H9 (cell line): Measurements from ENCODE around the gene FAM193A. TPM values are rescaled to one million over a fixed set of nuclear protein-coding genes. Genes with fewer than 3 reads are reported as not detected.

Experiments
- DNase-seq: peaks from one replicate; pipeline ENCODE4 v3.0.0-alpha.2; 2017
- H2AFZ ChIP-seq: one replicate; pipeline ENCODE4 v1.6.1; 2013; ENCODE audit warnings: mild to moderate bottlenecking, low read length, control low read depth, moderate library complexity
- H2AK5ac ChIP-seq: 2 replicates; pipeline ENCODE4 v1.6.1; 2013; ENCODE audit warnings: low read length, control low read depth, mixed read lengths; ENCODE audit not compliant: insufficient read length
- H2BK120ac ChIP-seq: one replicate; pipeline ENCODE4 v1.6.1; 2013; ENCODE audit warnings: low read depth, mild to moderate bottlenecking, low read length, control low read depth, inconsistent platforms; ENCODE audit not compliant: poor library complexity, severe bottlenecking
- H2BK12ac ChIP-seq: 2 replicates; pipeline ENCODE4 v1.6.1; 2013; ENCODE audit warnings: low read length, control low read depth, mixed read lengths, low read depth; ENCODE audit not compliant: insufficient read length
- H2BK15ac ChIP-seq: 2 replicates; pipeline ENCODE4 v1.6.1; 2013; ENCODE audit warnings: low read depth, low read length, control low read depth
- H2BK20ac ChIP-seq: one replicate; pipeline ENCODE4 v1.6.1; 2013; ENCODE audit warnings: low read depth, mild to moderate bottlenecking, low read length, control low read depth, inconsistent platforms; ENCODE audit not compliant: poor library complexity, severe bottlenecking
- H2BK5ac ChIP-seq: 2 replicates; pipeline ENCODE4 v1.6.1; 2013; ENCODE audit warnings: low read length, control low read depth, mixed read lengths; ENCODE audit not compliant: insufficient read length
- H3K14ac ChIP-seq: 2 replicates; pipeline ENCODE4 v1.6.1; 2013; ENCODE audit warnings: low read length, control low read depth; ENCODE audit not compliant: insufficient read depth
- H3K18ac ChIP-seq: 2 replicates; pipeline ENCODE4 v1.6.1; 2013; ENCODE audit warnings: low read depth, mild to moderate bottlenecking, mixed read lengths, low read length, control low read depth; ENCODE audit not compliant: insufficient read length
- H3K23ac ChIP-seq: 2 replicates; pipeline ENCODE4 v1.6.1; 2013; ENCODE audit warnings: low read length, control low read depth, mixed read lengths, low read depth; ENCODE audit not compliant: insufficient read length
- H3K23me2 ChIP-seq: 2 replicates; pipeline ENCODE4 v1.6.1; 2013; ENCODE audit warnings: low read depth, mild to moderate bottlenecking, mixed read lengths, low read length, control low read depth; ENCODE audit not compliant: insufficient read length, poor library complexity, severe bottlenecking
- H3K27ac ChIP-seq: 2 replicates; pipeline ENCODE4 v1.5.1; 2013; ENCODE audit warnings: low read length, control low read depth, mixed read lengths, low read depth; ENCODE audit not compliant: insufficient read length
- H3K27me3 ChIP-seq: 2 replicates; pipeline ENCODE4 v1.6.1; 2013; ENCODE audit warnings: low read length, control low read depth, inconsistent platforms; ENCODE audit not compliant: insufficient read depth
- H3K4ac ChIP-seq: 2 replicates; pipeline ENCODE4 v1.6.1; 2013; ENCODE audit warnings: low read depth, mild to moderate bottlenecking, control low read depth, inconsistent platforms, low read length, moderate library complexity
- H3K4me1 ChIP-seq: 2 replicates; pipeline ENCODE4 v1.6.1; 2013; ENCODE audit warnings: low read length, control low read depth, inconsistent platforms; ENCODE audit not compliant: insufficient read depth
- H3K4me2 ChIP-seq: 2 replicates; pipeline ENCODE4 v1.6.1; 2013; ENCODE audit warnings: low read length, control low read depth, mixed read lengths; ENCODE audit not compliant: insufficient read length, insufficient read depth
- H3K56ac ChIP-seq: 2 replicates; pipeline ENCODE4 v1.6.1; 2013; ENCODE audit warnings: low read depth, mild to moderate bottlenecking, mixed read lengths, low read length, control low read depth; ENCODE audit not compliant: insufficient read length
- H3K79me1 ChIP-seq: 2 replicates; pipeline ENCODE4 v1.6.1; 2013; ENCODE audit warnings: low read depth, mild to moderate bottlenecking, moderate library complexity, low read length, control low read depth, inconsistent platforms; ENCODE audit not compliant: insufficient read depth, poor library complexity, severe bottlenecking
- H3K79me2 ChIP-seq: 2 replicates; pipeline ENCODE4 v1.6.1; 2013; ENCODE audit warnings: low read length, control low read depth, inconsistent platforms; ENCODE audit not compliant: insufficient read depth
- H3K9ac ChIP-seq: 2 replicates; pipeline ENCODE4 v1.6.1; 2013; ENCODE audit warnings: low read length, control low read depth, mixed read lengths; ENCODE audit not compliant: insufficient read length; ENCODE audit errors: extremely low read depth
- H3K9me3 ChIP-seq: one replicate; pipeline ENCODE4 v1.6.1; 2013; ENCODE audit warnings: low read depth, low read length, inconsistent platforms; ENCODE audit not compliant: control insufficient read depth
- H3T11ph ChIP-seq: one replicate; pipeline ENCODE4 v1.6.1; 2013; ENCODE audit warnings: mild to moderate bottlenecking, low read length, control low read depth, inconsistent platforms
- H4K20me1 ChIP-seq: one replicate; pipeline ENCODE4 v1.6.1; 2013; ENCODE audit not compliant: control insufficient read depth, insufficient read length, insufficient read depth
- H4K5ac ChIP-seq: 2 replicates; pipeline ENCODE4 v1.6.1; 2013; ENCODE audit warnings: low read depth, mild to moderate bottlenecking, mixed read lengths, low read length, control low read depth; ENCODE audit not compliant: insufficient read length
- H4K8ac ChIP-seq: replicated peaks from 2 replicates; pipeline ENCODE4 v1.6.1; 2013; ENCODE audit warnings: low read length, control low read depth, mixed read lengths, low read depth; ENCODE audit not compliant: insufficient read length
- H4K91ac ChIP-seq: 2 replicates; pipeline ENCODE4 v1.6.1; 2013; ENCODE audit warnings: low read depth, mild to moderate bottlenecking, moderate library complexity, mixed read lengths, low read length, control low read depth; ENCODE audit not compliant: insufficient read length
- H3K27ac Mint-ChIP-seq, 3 experiments: 2 replicates in 2 of 3; 3 replicates in 1 of 3; pipeline ENCODE4 v1.8.0; 2020 to 2021; ENCODE audit warnings: mixed read lengths in 3 of 3, mild to moderate bottlenecking in 1 of 3, moderate library complexity in 1 of 3
- H3K27me3 Mint-ChIP-seq: 2 replicates; pipeline ENCODE4 v1.8.0; 2021; ENCODE audit warnings: low read depth, mild to moderate bottlenecking, moderate library complexity, mixed read lengths
- H3K36me3 Mint-ChIP-seq, 3 experiments: 2 replicates in 2 of 3; 3 replicates in 1 of 3; pipeline ENCODE4 v1.8.0; 2020 to 2021; ENCODE audit warnings: low read depth in 3 of 3, mixed read lengths in 3 of 3; ENCODE audit not compliant: insufficient read depth in 1 of 3
- H3K4me1 Mint-ChIP-seq, 2 experiments: 2 replicates each; pipeline ENCODE4 v1.8.0; 2020; ENCODE audit warnings: mixed read lengths in 2 of 2
- H3K4me3 Mint-ChIP-seq, 2 experiments: 2 replicates in 1 of 2; 3 replicates in 1 of 2; pipeline ENCODE4 v1.8.0; 2020 to 2021; ENCODE audit warnings: mild to moderate bottlenecking in 2 of 2, mixed read lengths in 2 of 2, moderate library complexity in 1 of 2
- H3K9me3 Mint-ChIP-seq, 2 experiments: 2 replicates in 1 of 2; 3 replicates in 1 of 2; pipeline ENCODE4 v1.8.0; 2020; ENCODE audit warnings: mild to moderate bottlenecking in 2 of 2, mixed read lengths in 2 of 2, moderate library complexity in 1 of 2
- CTCF ChIP-seq: fragments of 200-600 bp; sonication (generic); conservative IDR thresholded peaks from 3 replicates; pipeline ENCODE4 v1.8.0; 2021; ENCODE audit warnings: antibody characterized with exemption, mild to moderate bottlenecking
- WGBS: extraction: QIAGEN DNeasy Blood & Tissue Kit; methylation state at CpG from one replicate; pipeline ENCODE4 v1.1.7; 2013; ENCODE audit warnings: missing lambda C conversion rate, low lambda C conversion rate, mixed read lengths; ENCODE audit not compliant: insufficient read length; ENCODE audit errors: extremely low coverage; 5-methylcytosine and 5-hydroxymethylcytosine counted together
- total RNA-seq: library from RNA; stranded (reverse); gene quantifications from 2 replicates; pipeline ENCODE4 v1.2.1, GENCODE V29; 2021

Gene FAM193A
- total RNA-seq, 1 experiment from 2014 or later, result 36.9 TPM

- Histone ChIP-seq H2AFZ (no peak overlapping the region), H3K79me1 (no peaks in the 10 kb centered on the region), H3K79me2 (no peaks in the 10 kb centered on the region), H3K4me1 (no peaks in the 10 kb centered on the region), H2BK120ac (no peak overlapping the region), H2BK12ac (no peak overlapping the region), H3K9me3 (no peaks in the 10 kb centered on the region), H4K20me1 (no peaks in the 10 kb centered on the region), H3K23ac (no peak overlapping the region), H4K8ac (no peak overlapping the region), H4K91ac (no peak overlapping the region), H3K18ac (no peak overlapping the region), H2BK5ac (no peak overlapping the region), H2AK5ac (no peak overlapping the region), H2BK15ac (no peak overlapping the region), H3K14ac (no peak overlapping the region), H3K27ac (no peak overlapping the region), H3K4ac (no peak overlapping the region), H4K5ac (no peak overlapping the region), H3K27me3 (no peaks in the 10 kb centered on the region), H3T11ph (no peak overlapping the region), H3K4me2 (no peak overlapping the region), H3K23me2 (no peaks in the 10 kb centered on the region), H3K56ac (no peak overlapping the region), H3K9ac (no peak overlapping the region), H2BK20ac (no peak overlapping the region)
- peaks cover 17 to 55% (median 40%) of the 10 kb centered on the region in 3 experiments; a peak in 6 of 7 replicates for H3K36me3 Mint-ChIP-seq
- peaks cover 6% of the 10 kb centered on the region; the same call in 1 of the 2 replicates for H3K27me3 Mint-ChIP-seq
- peaks cover 3 to 9% of the 10 kb centered on the region in 2 experiments; a peak in 4 of 5 replicates for H3K9me3 Mint-ChIP-seq
- no peak for TF ChIP-seq CTCF
- H3K4me1 Mint-ChIP-seq, result no peaks in the 10 kb centered on the region
- DNase-seq, result no peak
- H3K27ac Mint-ChIP-seq, result no peak overlapping the region
- no CpG with 5 or more reads among the region's 9 CpGs for WGBS
- H3K4me3 Mint-ChIP-seq, result no peak overlapping the region
Observed at GRCh38 chr4:2741626-2742025, 205.2 kb downstream of the FAM193A start.
